ENCODE measurements around the gene MUC6.

- TF ChIP-seq POLR2A (IDR thresholded peaks at IDR 0.05) (no peak), CTCF (IDR thresholded peaks at IDR 0.05) (no peak)
Measured at GRCh38 chr11:977830-978720, 58.4 kb downstream of the MUC6 start.

Data from uterus (tissue), 2 donors.